Keratinocyte (primary cell): ENCODE measurements around the gene BCORL1. TPM values are rescaled to one million over a fixed set of nuclear protein-coding genes. Genes with fewer than 3 reads are reported as not detected.

ENCODE experiments used
- DNase-seq: peaks from one replicate; pipeline ENCODE4 v3.0.0-alpha.2; 2011; ENCODE audit warnings: low read depth, missing footprints, low spot score
- FAIRE-seq: peaks from 2 replicates; lab custom pipeline; 2011; peaks lifted over from hg19 to GRCh38; lab: Jason Lieb, UNC
- H2AFZ ChIP-seq: 2 replicates; pipeline ENCODE4 v1.6.0; 2012; ENCODE audit warnings: low read length, control low read depth, inconsistent platforms; ENCODE audit not compliant: control insufficient read depth
- H3K27ac ChIP-seq: 2 replicates; pipeline ENCODE4 v1.5.1; 2011; ENCODE audit warnings: low read length; ENCODE audit not compliant: control insufficient read depth, insufficient read depth
- H3K27me3 ChIP-seq: 3 replicates; pipeline ENCODE4 v1.6.0; 2011; ENCODE audit warnings: low read length; ENCODE audit not compliant: control insufficient read depth, insufficient read depth; ENCODE audit errors: extremely low read depth
- H3K36me3 ChIP-seq, 2 experiments: 2 replicates in 1 of 2; 3 replicates in 1 of 2; pipeline ENCODE4 v1.5.1; 2011; ENCODE audit warnings: low read length in 2 of 2, mild to moderate bottlenecking in 1 of 2; ENCODE audit not compliant: control insufficient read depth in 2 of 2, insufficient read depth in 2 of 2; ENCODE audit errors: extremely low read depth in 1 of 2
- H3K4me1 ChIP-seq: 3 replicates; pipeline ENCODE4 v1.5.1; 2011; ENCODE audit warnings: low read length; ENCODE audit not compliant: control insufficient read depth, insufficient read depth; ENCODE audit errors: extremely low read depth
- H3K4me2 ChIP-seq: 3 replicates; pipeline ENCODE4 v1.6.0; 2011; ENCODE audit warnings: low read depth, low read length; ENCODE audit not compliant: control insufficient read depth, insufficient read depth; ENCODE audit errors: extremely low read depth
- H3K4me3 ChIP-seq, 3 experiments: fragments of 200-600 bp in 1 of 3; sonication (generic) in 1 of 3; 2 replicates in 2 of 3; 3 replicates in 1 of 3; pipeline ENCODE4 v1.5.1; 2011 to 2016; ENCODE audit warnings: low read length in 3 of 3, mild to moderate bottlenecking in 3 of 3, control low read depth in 2 of 3, inconsistent platforms in 1 of 3, low read depth in 1 of 3, mixed read lengths in 1 of 3, mixed run types in 1 of 3, moderate library complexity in 1 of 3; ENCODE audit not compliant: control insufficient read depth in 2 of 3, insufficient read depth in 2 of 3; ENCODE audit errors: extremely low read depth in 1 of 3
- H3K79me2 ChIP-seq: 2 replicates; pipeline ENCODE4 v1.6.0; 2012; ENCODE audit warnings: low read length; ENCODE audit not compliant: control insufficient read depth, insufficient read depth
- H3K9ac ChIP-seq: 3 replicates; pipeline ENCODE4 v1.6.0; 2011; ENCODE audit warnings: low read length; ENCODE audit not compliant: control insufficient read depth, insufficient read depth; ENCODE audit errors: extremely low read depth
- H3K9me1 ChIP-seq: 3 replicates; pipeline ENCODE4 v1.6.0; 2011; ENCODE audit warnings: low read length; ENCODE audit not compliant: control insufficient read depth, insufficient read depth; ENCODE audit errors: extremely low read depth
- H3K9me3 ChIP-seq: 2 replicates; pipeline ENCODE4 v1.5.1; 2012; ENCODE audit warnings: low read depth, low read length; ENCODE audit not compliant: control insufficient read depth
- H4K20me1 ChIP-seq: 3 replicates; pipeline ENCODE4 v1.6.0; 2011; ENCODE audit warnings: low read length; ENCODE audit not compliant: control insufficient read depth, insufficient read depth; ENCODE audit errors: extremely low read depth
- EZH2 ChIP-seq: IDR thresholded peaks from one replicate; pipeline ENCODE4 v1.6.1; 2012; ENCODE audit warnings: inconsistent platforms, mild to moderate bottlenecking, low read length, moderate library complexity
- dilution Hi-C: fragments of 300-500 bp; cut with MboI; formaldehyde crosslinking; loops from one replicate; pipeline ENCODE4 v1.7.0; 2020; ENCODE audit warnings: low sequenced_read_pairs; ENCODE audit not compliant: extremely low pct_ligation_motif_present
- polyA plus RNA-seq, 5 experiments: library from polyadenylated mRNA; depleted of rRNA in 3 of 5; stranded (reverse) in 3 of 5; stranded (forward) in 1 of 5; unstranded in 1 of 5; fragments of >200 nt; gene quantifications; 1 replicate in 1 of 5; 2 replicates in 3 of 5; 3 replicates in 1 of 5; pipeline versions ENCODE4 v1.2.1 to v1.2.3, GENCODE V29; 2011 to 2012; ENCODE audit warnings: missing spikeins in 2 of 5, low read depth in 1 of 5, low replicate concordance in 1 of 5
- TF ChIP-seq, protein P1 (sequence below), 3 experiments: IDR thresholded peaks in 1 of 3; conservative IDR thresholded peaks in 1 of 3; optimal IDR thresholded peaks in 1 of 3; 2 replicates in 2 of 3; 3 replicates in 1 of 3; pipeline versions ENCODE3 to v1.5.1; 2011; ENCODE audit warnings: low read length in 3 of 3, mild to moderate bottlenecking in 3 of 3, moderate library complexity in 2 of 3, control low read depth in 1 of 3, inconsistent platforms in 1 of 3; ENCODE audit not compliant: insufficient read depth in 2 of 3; ENCODE audit errors: extremely low read depth in 1 of 3

BCORL1 gene
- polyA plus RNA-seq, 1 donor (not counting 4 experiments of a cell fraction or from before 2014, with no cell fraction given) = 0.54 TPM

GRCh38 chrX:130009658-130010223, 27.3 kb downstream of the BCORL1 start:
- no peaks in the 10 kb centered on the region for H3K36me3 ChIP-seq
- H3K9me1 ChIP-seq = no peaks in the 10 kb centered on the region
- dilution Hi-C loops = no loop called here
- FAIRE-seq (no peak), DNase-seq (no peak)
- no peak overlapping the region for H3K27ac ChIP-seq
- TF ChIP-seq, protein P1, sequence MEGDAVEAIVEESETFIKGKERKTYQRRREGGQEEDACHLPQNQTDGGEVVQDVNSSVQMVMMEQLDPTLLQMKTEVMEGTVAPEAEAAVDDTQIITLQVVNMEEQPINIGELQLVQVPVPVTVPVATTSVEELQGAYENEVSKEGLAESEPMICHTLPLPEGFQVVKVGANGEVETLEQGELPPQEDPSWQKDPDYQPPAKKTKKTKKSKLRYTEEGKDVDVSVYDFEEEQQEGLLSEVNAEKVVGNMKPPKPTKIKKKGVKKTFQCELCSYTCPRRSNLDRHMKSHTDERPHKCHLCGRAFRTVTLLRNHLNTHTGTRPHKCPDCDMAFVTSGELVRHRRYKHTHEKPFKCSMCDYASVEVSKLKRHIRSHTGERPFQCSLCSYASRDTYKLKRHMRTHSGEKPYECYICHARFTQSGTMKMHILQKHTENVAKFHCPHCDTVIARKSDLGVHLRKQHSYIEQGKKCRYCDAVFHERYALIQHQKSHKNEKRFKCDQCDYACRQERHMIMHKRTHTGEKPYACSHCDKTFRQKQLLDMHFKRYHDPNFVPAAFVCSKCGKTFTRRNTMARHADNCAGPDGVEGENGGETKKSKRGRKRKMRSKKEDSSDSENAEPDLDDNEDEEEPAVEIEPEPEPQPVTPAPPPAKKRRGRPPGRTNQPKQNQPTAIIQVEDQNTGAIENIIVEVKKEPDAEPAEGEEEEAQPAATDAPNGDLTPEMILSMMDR (optimal IDR thresholded peaks at IDR 0.05 in 1 of 3, IDR thresholded peaks at IDR 0.05 in 1 of 3, conservative IDR thresholded peaks at IDR 0.05 in 1 of 3; ENCODE audit: extremely low read depth in 1 of 3, insufficient read depth in 2 of 3, low read length in 3 of 3) = no peak
- TF ChIP-seq EZH2 = no peak
- H3K79me2 ChIP-seq = no peaks in the 10 kb centered on the region
- no peaks in the 10 kb centered on the region for H3K4me1 ChIP-seq
- H4K20me1 ChIP-seq = no peaks in the 10 kb centered on the region
- H3K9ac ChIP-seq = no peak overlapping the region
- no peak overlapping the region for H3K4me2 ChIP-seq
- H3K9me3 ChIP-seq = peaks cover 3% of the 10 kb centered on the region
- H3K27me3 ChIP-seq = no peaks in the 10 kb centered on the region
- H3K4me3 ChIP-seq = no peak overlapping the region
- H2AFZ ChIP-seq = no peak overlapping the region

DNA sequence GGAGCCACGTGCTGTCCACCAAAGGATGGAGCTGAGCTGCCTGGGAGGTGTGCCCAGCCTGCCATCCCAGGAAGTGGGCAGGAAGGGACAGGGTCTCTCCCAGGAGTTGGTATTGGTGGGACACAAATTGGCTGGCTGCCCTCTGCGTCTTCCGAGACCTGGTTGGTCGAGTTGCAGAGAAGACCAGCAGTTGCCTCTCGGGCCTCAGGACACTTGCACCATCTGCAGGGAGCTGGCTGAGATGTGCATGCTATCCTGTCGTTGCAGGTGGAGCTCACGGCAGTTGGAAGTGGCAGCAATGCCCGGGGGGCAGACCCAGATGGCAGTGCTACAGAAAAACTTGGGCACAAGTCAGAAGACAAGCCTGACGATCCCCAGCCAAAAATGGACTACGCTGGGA, 30.2 kb downstream of the BCORL1 start:
- Histone ChIP-seq H2AFZ (no peak overlapping the region), H3K9me3 (peaks cover 3% of the 10 kb centered on the region), H3K27me3 (no peaks in the 10 kb centered on the region), H3K27ac (no peak overlapping the region), H3K36me3 (no peaks in the 10 kb centered on the region), H3K9ac (no peak overlapping the region), H3K9me1 (no peaks in the 10 kb centered on the region), H3K79me2 (no peaks in the 10 kb centered on the region), H3K4me2 (no peak overlapping the region), H4K20me1 (no peaks in the 10 kb centered on the region), H3K4me1 (no peaks in the 10 kb centered on the region), H3K4me3 (no peak overlapping the region)
- dilution Hi-C loops = no loop called here
- FAIRE-seq (no peak), DNase-seq (no peak)
- TF ChIP-seq EZH2 = no peak
- TF ChIP-seq, protein P1 (optimal IDR thresholded peaks at IDR 0.05 in 1 of 3, IDR thresholded peaks at IDR 0.05 in 1 of 3, conservative IDR thresholded peaks at IDR 0.05 in 1 of 3; ENCODE audit: extremely low read depth in 1 of 3, insufficient read depth in 2 of 3, low read length in 3 of 3) = no peak
